Coronary artery (tissue), 2 donors: ENCODE measurements around the gene OST4.

Source experiments
- DNase-seq: peaks from one replicate; pipeline ENCODE4 v3.0.0-alpha.2; 2017; ENCODE audit warnings: low spot score
- H3K27ac ChIP-seq, 2 donors: fragments of 200-600 bp; sonication (generic); one replicate each; pipeline ENCODE4 v1.5.1; 2016 to 2019
- H3K4me3 ChIP-seq: fragments of 200-600 bp; sonication (generic); 2 replicates; pipeline ENCODE4 v1.5.1; 2016; ENCODE audit warnings: mild to moderate bottlenecking, moderate library complexity
- TF ChIP-seq, protein P1 (sequence below): fragments of 200-600 bp; sonication (generic); IDR thresholded peaks from one replicate; pipeline ENCODE4 v1.5.1; 2019; ENCODE audit warnings: antibody characterized with exemption

The OST4 gene

DNA sequence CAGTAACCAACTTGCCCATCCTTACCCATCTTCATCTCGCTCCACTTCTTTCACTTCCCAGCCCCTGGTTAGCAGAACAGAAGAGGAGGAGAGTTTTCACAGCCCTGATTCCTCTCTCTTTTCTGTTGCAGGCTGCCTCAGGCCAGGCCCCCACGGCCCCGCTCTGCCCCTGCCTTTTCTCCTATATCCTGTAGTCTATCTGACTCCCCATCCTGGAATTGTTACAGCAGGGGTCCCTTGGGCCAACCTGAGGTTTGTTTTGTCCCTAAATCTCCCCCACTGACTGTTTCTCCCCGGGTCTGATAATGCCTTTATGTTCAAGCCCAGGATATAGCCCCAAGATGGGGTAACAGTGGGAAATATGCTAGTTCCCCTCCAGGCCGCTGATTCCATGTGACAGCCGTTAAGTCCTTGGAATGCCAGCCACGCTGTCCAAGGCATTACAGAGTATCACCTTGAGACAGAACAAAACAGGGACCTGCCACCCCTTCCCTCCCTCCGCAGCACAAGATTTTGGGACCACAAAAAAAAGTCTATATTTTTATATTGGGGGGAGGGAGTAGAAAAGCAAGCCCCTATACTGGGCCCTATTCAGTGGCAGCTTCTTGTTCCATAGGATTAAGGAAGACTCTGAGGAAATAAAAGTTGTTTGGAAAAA is 1.4 kb downstream of the OST4 start:
- Histone ChIP-seq H3K4me3 (peak overlapping the region; percentile 96), H3K27ac (peak overlapping the region; percentile 97 to 100)
- TF ChIP-seq, protein P1, sequence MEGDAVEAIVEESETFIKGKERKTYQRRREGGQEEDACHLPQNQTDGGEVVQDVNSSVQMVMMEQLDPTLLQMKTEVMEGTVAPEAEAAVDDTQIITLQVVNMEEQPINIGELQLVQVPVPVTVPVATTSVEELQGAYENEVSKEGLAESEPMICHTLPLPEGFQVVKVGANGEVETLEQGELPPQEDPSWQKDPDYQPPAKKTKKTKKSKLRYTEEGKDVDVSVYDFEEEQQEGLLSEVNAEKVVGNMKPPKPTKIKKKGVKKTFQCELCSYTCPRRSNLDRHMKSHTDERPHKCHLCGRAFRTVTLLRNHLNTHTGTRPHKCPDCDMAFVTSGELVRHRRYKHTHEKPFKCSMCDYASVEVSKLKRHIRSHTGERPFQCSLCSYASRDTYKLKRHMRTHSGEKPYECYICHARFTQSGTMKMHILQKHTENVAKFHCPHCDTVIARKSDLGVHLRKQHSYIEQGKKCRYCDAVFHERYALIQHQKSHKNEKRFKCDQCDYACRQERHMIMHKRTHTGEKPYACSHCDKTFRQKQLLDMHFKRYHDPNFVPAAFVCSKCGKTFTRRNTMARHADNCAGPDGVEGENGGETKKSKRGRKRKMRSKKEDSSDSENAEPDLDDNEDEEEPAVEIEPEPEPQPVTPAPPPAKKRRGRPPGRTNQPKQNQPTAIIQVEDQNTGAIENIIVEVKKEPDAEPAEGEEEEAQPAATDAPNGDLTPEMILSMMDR, result no peak
- no peak for DNase-seq

- peak overlapping the region; percentile 96 for H3K4me3 ChIP-seq
- no peak overlapping the region for H3K27ac ChIP-seq
- TF ChIP-seq, protein P1, result no peak
- no peak for DNase-seq
Observed at GRCh38 chr2:27069436-27069835, 2.0 kb downstream of the OST4 start.

DNA sequence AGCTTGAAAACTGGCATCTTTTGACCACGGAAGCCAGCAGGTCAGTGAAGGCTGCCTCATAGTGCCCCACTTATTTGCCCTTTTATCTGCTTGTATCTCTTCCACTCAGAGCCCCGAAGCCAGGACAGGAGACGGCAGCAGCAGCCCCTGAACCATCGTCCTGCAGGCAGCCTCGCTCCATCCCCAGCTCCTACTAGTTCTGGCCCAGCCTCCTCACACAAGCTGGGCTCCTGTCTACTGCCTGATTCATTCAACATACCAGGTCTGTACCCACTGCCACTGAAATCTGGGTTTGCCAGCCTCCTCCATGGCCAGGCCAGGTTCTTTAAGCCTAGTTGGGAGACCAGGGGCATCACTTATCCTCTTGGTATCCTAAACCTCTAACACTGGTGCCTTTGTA is 4.1 kb downstream of the OST4 start:
- no peak for DNase-seq
- H3K4me3 ChIP-seq, result no peak overlapping the region
- H3K27ac ChIP-seq, result no peak overlapping the region
- TF ChIP-seq, protein P1, result no peak

DNA sequence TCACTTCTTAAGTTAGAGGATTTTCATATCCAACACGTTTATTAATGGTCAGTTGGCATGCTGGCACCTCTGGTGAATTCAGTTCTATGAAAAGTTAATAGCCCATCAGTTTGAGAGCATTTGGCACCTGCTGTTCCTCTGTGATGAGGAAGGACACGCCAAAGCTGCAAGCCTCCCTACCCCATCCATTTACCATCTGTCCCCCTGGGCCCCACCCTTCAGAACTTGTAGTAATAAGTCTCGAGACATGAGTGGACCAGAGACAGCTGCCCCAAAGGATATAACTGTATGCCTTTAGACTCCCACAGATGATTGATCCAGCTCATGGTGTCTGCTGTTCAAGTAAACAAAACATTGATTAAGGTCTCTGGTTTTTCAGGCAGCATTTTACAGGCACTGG is 6.3 kb downstream of the OST4 start:
- DNase-seq, result no peak
- TF ChIP-seq, protein P1, result no peak
- no peak overlapping the region for H3K27ac ChIP-seq
- no peak overlapping the region for H3K4me3 ChIP-seq

- no peak overlapping the region for H3K27ac ChIP-seq
- DNase-seq, result no peak
- TF ChIP-seq, protein P1, result no peak
- no peak overlapping the region for H3K4me3 ChIP-seq
Observed at GRCh38 chr2:27060323-27060722, 11.1 kb downstream of the OST4 start.

DNA sequence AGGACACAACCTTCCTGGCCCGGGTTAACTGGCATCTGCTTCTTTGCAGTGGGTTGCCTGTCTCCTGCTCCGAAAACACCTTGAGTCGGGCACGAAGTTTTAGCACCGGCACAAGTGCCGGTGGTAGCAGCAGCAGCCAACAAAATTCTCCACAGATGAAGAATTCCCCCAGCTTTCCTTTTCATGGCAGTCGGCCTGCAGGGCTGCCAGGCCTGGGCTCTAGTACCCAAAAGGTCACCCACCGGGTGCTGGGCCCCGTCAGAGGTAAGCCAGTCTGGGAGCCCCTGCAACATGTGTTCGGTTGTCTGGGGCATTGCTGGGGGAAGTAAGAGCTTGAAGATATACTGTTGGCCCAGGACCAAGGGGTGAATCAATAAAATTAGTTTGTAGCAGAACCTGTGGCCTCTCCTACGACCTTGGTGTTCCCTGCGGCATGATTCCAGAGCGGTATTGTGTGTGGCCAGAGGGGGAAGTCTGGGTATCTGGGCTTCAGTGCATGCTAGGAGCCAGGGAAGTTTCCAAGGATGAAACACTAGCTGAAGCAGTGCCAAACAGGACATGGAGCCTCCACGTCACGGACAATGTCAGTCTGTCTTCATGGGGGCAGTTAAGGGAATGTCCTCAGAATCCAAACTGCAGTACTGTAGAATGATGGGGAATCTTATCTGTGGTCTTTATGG is 12.2 kb downstream of the OST4 start:
- DNase-seq, result no peak
- peak overlapping the region in 1 of 2 donors; percentile 20 for H3K27ac ChIP-seq
- no peak overlapping the region for H3K4me3 ChIP-seq
- TF ChIP-seq, protein P1, result no peak

DNA sequence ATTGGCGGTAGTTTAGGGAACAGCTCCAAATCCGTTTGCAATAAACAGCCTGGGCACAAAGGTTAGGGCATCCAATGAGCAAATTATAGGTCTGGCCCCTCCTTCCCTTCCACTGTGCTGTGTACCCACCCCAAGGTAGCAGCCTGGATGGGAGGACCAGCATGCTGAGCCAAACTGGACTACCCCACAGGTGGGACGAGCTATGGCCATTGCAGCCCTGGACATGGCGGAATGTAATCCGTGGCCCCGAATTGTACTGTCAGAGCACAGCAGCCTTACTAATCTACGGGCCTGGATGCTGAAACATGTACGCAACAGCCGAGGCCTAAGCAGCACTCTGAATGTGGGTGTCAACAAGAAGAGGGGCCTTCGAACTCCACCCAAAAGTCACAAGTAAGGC is 13.2 kb downstream of the OST4 start:
- H3K27ac ChIP-seq, result no peak overlapping the region
- DNase-seq, result no peak
- H3K4me3 ChIP-seq, result no peak overlapping the region
- TF ChIP-seq, protein P1, result no peak
